IMR-90 (cell line): ENCODE results near the gene PXK. TPM values are rescaled to one million over a fixed set of nuclear protein-coding genes. Genes with fewer than 3 reads are reported as not detected.

Experiments
- ATAC-seq: fragments of 200-7000 bp; cut with Tn5 transposase; 2 replicates; pipeline ENCODE4 v1.9.1; 2020; ENCODE audit warnings: low read depth, mild to moderate bottlenecking, moderate library complexity
- BruUV-seq: library from RNA; stranded (reverse); fragments of 400-500 nt; replicated peaks from 2 replicates; lab custom pipeline; 2021; lab: Mats Ljungman, UMichigan
- CTCF ChIA-PET: fragments of 300-600 bp; formaldehyde crosslinking; extraction: SDS; loops from one replicate; lab custom pipeline; 2021; ENCODE audit warnings: antibody characterized with exemption; lab: Yijun Ruan, JAX
- POLR2A ChIA-PET: fragments of 300-600 bp; sonication (Branson Sonifier 250); formaldehyde crosslinking; loops from one replicate; lab custom pipeline; 2022; ENCODE audit warnings: antibody characterized with exemption; ENCODE audit not compliant: unreplicated experiment; lab: Charles Lee
- DNase-seq: peaks from one replicate; pipeline ENCODE4 v3.0.0; 2013
- H2AFZ ChIP-seq: replicated peaks from 2 replicates; pipeline ENCODE3; 2013; ENCODE audit warnings: low read length, mild to moderate bottlenecking; ENCODE audit not compliant: poor library complexity
- H2AK5ac ChIP-seq: 2 replicates; pipeline ENCODE4 v1.6.1; 2013; ENCODE audit warnings: low read depth, low read length, inconsistent platforms
- H2AK9ac ChIP-seq: replicated peaks from 2 replicates; pipeline ENCODE3; 2013; ENCODE audit warnings: mild to moderate bottlenecking, low read depth, low read length, moderate library complexity; ENCODE audit not compliant: poor library complexity
- H2BK120ac ChIP-seq: 2 replicates; pipeline ENCODE4 v1.6.1; 2013; ENCODE audit warnings: low read depth, low read length, inconsistent platforms
- H2BK15ac ChIP-seq: 3 replicates; pipeline ENCODE4 v1.6.1; 2013; ENCODE audit warnings: low read depth, low read length, inconsistent platforms
- H2BK20ac ChIP-seq: 2 replicates; pipeline ENCODE4 v1.6.1; 2013; ENCODE audit warnings: low read depth, mild to moderate bottlenecking, inconsistent platforms, low read length, moderate library complexity
- H2BK5ac ChIP-seq: 2 replicates; pipeline ENCODE4 v1.6.1; 2013; ENCODE audit warnings: mild to moderate bottlenecking, low read depth, low read length, inconsistent platforms; ENCODE audit not compliant: poor library complexity, severe bottlenecking
- H3K14ac ChIP-seq: replicated peaks from 2 replicates; pipeline ENCODE4 v1.6.1; 2013; ENCODE audit warnings: low read depth, low read length, inconsistent platforms
- H3K18ac ChIP-seq: 2 replicates; pipeline ENCODE4 v1.6.1; 2013; ENCODE audit warnings: low read depth, low read length, control low read depth
- H3K23ac ChIP-seq: 2 replicates; pipeline ENCODE4 v1.6.1; 2013; ENCODE audit warnings: low read depth, low read length, inconsistent platforms
- H3K27ac ChIP-seq: 2 replicates; pipeline ENCODE4 v1.5.1; 2013; ENCODE audit warnings: mild to moderate bottlenecking, control low read depth, low read length; ENCODE audit not compliant: insufficient read depth
- H3K27me3 ChIP-seq: 2 replicates; pipeline ENCODE4 v1.6.1; 2013; ENCODE audit warnings: low read length; ENCODE audit not compliant: control insufficient read depth, insufficient read depth
- H3K36me3 ChIP-seq: 2 replicates; pipeline ENCODE4 v1.6.1; 2013; ENCODE audit warnings: low read length, mixed read lengths; ENCODE audit not compliant: control insufficient read depth, insufficient read depth
- H3K4ac ChIP-seq: 2 replicates; pipeline ENCODE4 v1.6.1; 2013; ENCODE audit warnings: low read depth, low read length, inconsistent platforms
- H3K4me1 ChIP-seq: 2 replicates; pipeline ENCODE4 v1.6.1; 2013; ENCODE audit warnings: low read length, mixed read lengths; ENCODE audit not compliant: control insufficient read depth, insufficient read depth
- H3K4me2 ChIP-seq: 2 replicates; pipeline ENCODE4 v1.6.1; 2013; ENCODE audit warnings: low read depth, mild to moderate bottlenecking, control low read depth, low read length, moderate library complexity
- H3K4me3 ChIP-seq: 2 replicates; pipeline ENCODE4 v1.5.1; 2013; ENCODE audit warnings: low read depth, mild to moderate bottlenecking, control low read depth, low read length, moderate library complexity; ENCODE audit not compliant: insufficient read depth
- H3K56ac ChIP-seq: 2 replicates; pipeline ENCODE4 v1.6.1; 2013; ENCODE audit warnings: low read length, inconsistent platforms; ENCODE audit not compliant: insufficient read depth; ENCODE audit errors: extremely low read depth
- H3K79me1 ChIP-seq, 2 experiments: 2 replicates each; pipeline ENCODE4 v1.6.1; 2013; ENCODE audit warnings: low read length in 2 of 2, inconsistent platforms in 1 of 2, low read depth in 1 of 2
- H3K9ac ChIP-seq: 2 replicates; pipeline ENCODE4 v1.6.1; 2013; ENCODE audit warnings: low read depth, low read length, control low read depth
- H3K9me1 ChIP-seq: 2 replicates; pipeline ENCODE4 v1.6.1; 2013; ENCODE audit warnings: low read length, inconsistent platforms; ENCODE audit not compliant: insufficient read depth
- H3K9me3 ChIP-seq: 2 replicates; pipeline ENCODE4 v1.6.1; 2013; ENCODE audit warnings: low read length; ENCODE audit not compliant: control insufficient read depth, insufficient read depth
- H4K20me1 ChIP-seq: 2 replicates; pipeline ENCODE4 v1.6.1; 2013; ENCODE audit warnings: low read length, inconsistent platforms; ENCODE audit not compliant: insufficient read depth
- H4K5ac ChIP-seq: 2 replicates; pipeline ENCODE4 v1.6.1; 2013; ENCODE audit warnings: mild to moderate bottlenecking, low read depth, low read length, control low read depth
- H4K8ac ChIP-seq, 2 experiments: 2 replicates each; pipeline ENCODE4 v1.6.1; 2013; ENCODE audit warnings: low read depth in 2 of 2, low read length in 2 of 2, control low read depth in 1 of 2, inconsistent platforms in 1 of 2
- H4K91ac ChIP-seq: 2 replicates; pipeline ENCODE4 v1.6.1; 2013; ENCODE audit warnings: low read depth, low read length, inconsistent platforms; ENCODE audit not compliant: insufficient read depth
- BHLHE40 ChIP-seq: fragments of 150-350 bp; IDR thresholded peaks from 2 replicates; pipeline ENCODE4 v1.6.1; 2016; ENCODE audit warnings: mild to moderate bottlenecking, low read depth, low read length
- CHD1 ChIP-seq: IDR thresholded peaks from 2 replicates; pipeline ENCODE4 v1.6.1; 2012; ENCODE audit warnings: low read depth, low read length, improper control_type of control experiment
- CTCF ChIP-seq: conservative IDR thresholded peaks from 2 replicates; pipeline ENCODE4 v1.5.1; 2012; ENCODE audit warnings: mild to moderate bottlenecking, low read depth, low read length, improper control_type of control experiment
- ELK1 ChIP-seq: fragments of 150-350 bp; IDR thresholded peaks from 2 replicates; pipeline ENCODE4 v1.6.1; 2016; ENCODE audit warnings: low read depth, mild to moderate bottlenecking, low read length, moderate library complexity, borderline replicate concordance
- FOS ChIP-seq: fragments of 150-350 bp; IDR thresholded peaks from 2 replicates; pipeline ENCODE4 v1.6.1; 2016; ENCODE audit warnings: low read depth, low read length
- MAFK ChIP-seq: IDR thresholded peaks from 2 replicates; pipeline ENCODE4 v1.6.1; 2012; ENCODE audit warnings: low read depth, low read length, improper control_type of control experiment
- MAZ ChIP-seq: IDR thresholded peaks from 2 replicates; pipeline ENCODE4 v1.6.1; 2012; ENCODE audit warnings: low read depth, mild to moderate bottlenecking, low read length, improper control_type of control experiment, moderate library complexity, borderline replicate concordance
- MXI1 ChIP-seq: IDR thresholded peaks from 2 replicates; pipeline ENCODE4 v1.6.1; 2012; ENCODE audit warnings: low read depth, mild to moderate bottlenecking, low read length, moderate library complexity, borderline replicate concordance
- NFE2L2 ChIP-seq: fragments of 150-350 bp; IDR thresholded peaks from 2 replicates; pipeline ENCODE4 v1.6.1; 2016; ENCODE audit warnings: low read depth, mild to moderate bottlenecking, low read length
- POLR2A ChIP-seq: IDR thresholded peaks from 2 replicates; pipeline ENCODE4 v1.6.1; 2012; ENCODE audit warnings: mild to moderate bottlenecking, low read depth, low read length
- RAD21 ChIP-seq: IDR thresholded peaks from 2 replicates; pipeline ENCODE4 v1.6.1; 2012; ENCODE audit warnings: low read length, improper control_type of control experiment
- RCOR1 ChIP-seq: IDR thresholded peaks from 2 replicates; pipeline ENCODE4 v1.6.1; 2012; ENCODE audit warnings: mild to moderate bottlenecking, low read length, improper control_type of control experiment; ENCODE audit not compliant: insufficient replicate concordance
- RFX5 ChIP-seq: IDR thresholded peaks from 2 replicates; pipeline ENCODE4 v1.8.0; 2012; ENCODE audit warnings: low read depth, mild to moderate bottlenecking, low read length, moderate library complexity
- SMC3 ChIP-seq: fragments of 150-350 bp; IDR thresholded peaks from 2 replicates; pipeline ENCODE4 v1.6.1; 2016; ENCODE audit warnings: low read depth, mild to moderate bottlenecking, antibody characterized with exemption, low read length, moderate library complexity
- USF2 ChIP-seq: fragments of 150-350 bp; IDR thresholded peaks from 2 replicates; pipeline ENCODE4 v1.6.1; 2017; ENCODE audit warnings: mild to moderate bottlenecking, antibody characterized with exemption, low read length, low read depth
- WGBS, 2 experiments: methylation state at CpG; one replicate each; pipeline versions ENCODE4 v1.1.5 to v1.1.7; 2013; ENCODE audit warnings: missing lambda C conversion rate in 2 of 2; ENCODE audit not compliant: insufficient read length in 1 of 2; ENCODE audit errors: extremely low coverage in 2 of 2; 5-methylcytosine and 5-hydroxymethylcytosine counted together
- dilution Hi-C: fragments of 300-500 bp; cut with HindIII; formaldehyde crosslinking; loops from one replicate; pipeline ENCODE4 v1.14.3; 2018; ENCODE audit warnings: low sequenced_read_pairs; ENCODE audit not compliant: unreplicated experiment
- in situ Hi-C: fragments of 300-500 bp; cut with MboI; formaldehyde crosslinking; loops from 3 replicates; pipeline ENCODE4 v1.14.3; 2019; ENCODE audit warnings: low sequenced_read_pairs, inconsistent platforms, mixed read lengths
- intact Hi-C: fragments of 100-400 bp; cut with micrococcal nuclease; formaldehyde crosslinking; loops from 2 replicates; pipeline ENCODE4 v1.10.0; 2022
- polyA plus RNA-seq, 3 experiments: library from polyadenylated mRNA; depleted of rRNA; stranded (reverse); fragments of >200 nt; gene quantifications; 2 replicates each; pipeline ENCODE4 v1.2.3, GENCODE V29; 2012; ENCODE audit warnings: low replicate concordance in 1 of 3
- total RNA-seq: library from RNA; depleted of rRNA; stranded (reverse); fragments of >200 nt; gene quantifications from 2 replicates; pipeline ENCODE4 v1.2.3, GENCODE V29; 2012

PXK gene
- total and polyA plus RNA-seq, 2 of the 4 experiments (the other 2 are of a cell fraction) = 14.3 to 17.7 TPM

GRCh38 chr3:58474348-58474911 is 141.7 kb downstream of the PXK start:
- no peak for TF ChIP-seq FOS
- no peak for TF ChIP-seq ELK1
- TF ChIP-seq USF2 = no peak
- TF ChIP-seq RCOR1 = no peak
- TF ChIP-seq CTCF = no peak
- no peak for TF ChIP-seq SMC3
- no peak for TF ChIP-seq MAZ
- TF ChIP-seq RFX5 = no peak
- TF ChIP-seq BHLHE40 = no peak
- TF ChIP-seq CHD1 = no peak
- TF ChIP-seq NFE2L2 = no peak
- no peak for TF ChIP-seq MXI1
- no peak for TF ChIP-seq POLR2A
- TF ChIP-seq RAD21 = no peak
- TF ChIP-seq MAFK = no peak
- Histone ChIP-seq H4K91ac (no peak overlapping the region), H3K9me3 (peaks cover 4% of the 10 kb centered on the region), H2BK120ac (no peak overlapping the region), H4K5ac (no peak overlapping the region), H3K4ac (no peak overlapping the region), H3K56ac (no peak overlapping the region), H2BK20ac (no peak overlapping the region), H3K9ac (no peak overlapping the region), H2AFZ (no peak overlapping the region), H3K27me3 (peaks cover 4% of the 10 kb centered on the region; the same call in 1 of the 2 replicates), H3K36me3 (no peaks in the 10 kb centered on the region), H3K27ac (no peak overlapping the region), H4K8ac (no peak overlapping the region), H3K79me1 (no peaks in the 10 kb centered on the region), H2BK15ac (no peak overlapping the region), H2AK5ac (no peak overlapping the region), H2BK5ac (no peak overlapping the region), H2AK9ac (no peak overlapping the region), H3K14ac (no peak overlapping the region), H3K4me3 (no peak overlapping the region), H3K18ac (no peak overlapping the region), H3K4me2 (no peak overlapping the region), H3K23ac (no peak overlapping the region), H3K4me1 (peaks cover 14% of the 10 kb centered on the region), H4K20me1 (no peaks in the 10 kb centered on the region), H3K9me1 (peaks cover 10% of the 10 kb centered on the region)
- ChIA-PET POLR2A (no interaction called here), CTCF (interaction anchor here (1.0 kb wide), 1 partner anchor 9 kb away, joined by 3 read pairs; no protein-coding TSS in a partner anchor)
- dilution Hi-C loops (no loop called here), intact Hi-C loops (loop anchor here (5.0 kb wide), 1 partner anchor 37 kb away; no protein-coding TSS in a partner anchor), in situ Hi-C loops (no loop called here)
- no peak for ATAC-seq
- BruUV-seq = no TSS peak
- no peak for DNase-seq
- no CpG with 5 or more reads among the region's 1 CpG for WGBS, 2 experiments
